GM19397 (cell line): ENCODE results near the gene CLDN20.
A peak's percentile ranks its signal among the peaks of the same experiment; 100 is the strongest.
"Not testable (repeated sequence)": the region's sequence is repeated elsewhere in the genome, so short reads cannot be mapped to it uniquely, and the experiment has no call there.

Experiments
- ATAC-seq: cut with Tn5 transposase; IDR thresholded peaks from one replicate; pipeline ENCODE4 v1.9.1; 2021; ENCODE audit warnings: mild to moderate bottlenecking, moderate library complexity; ENCODE audit not compliant: unreplicated experiment

The CLDN20 gene

DNA sequence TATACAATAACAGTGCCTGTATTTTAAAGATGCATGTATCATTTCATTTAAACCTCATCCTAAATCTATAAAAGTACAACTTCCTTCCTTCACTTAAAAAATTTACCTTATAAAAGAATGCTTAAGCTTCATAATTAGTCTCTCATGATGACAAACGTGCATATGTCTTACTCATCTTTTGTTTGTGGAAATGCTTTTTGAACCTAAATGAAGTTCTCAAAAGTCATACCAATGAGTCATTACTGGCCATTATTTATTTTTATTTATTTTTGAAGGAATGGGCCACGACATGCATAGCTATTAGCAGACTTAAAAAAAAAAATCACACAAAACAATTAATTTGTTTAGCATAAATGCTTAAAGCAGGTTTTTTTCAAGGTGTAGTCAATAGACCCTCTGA, 46.8 kb downstream of the CLDN20 start:
- no peak for ATAC-seq

DNA sequence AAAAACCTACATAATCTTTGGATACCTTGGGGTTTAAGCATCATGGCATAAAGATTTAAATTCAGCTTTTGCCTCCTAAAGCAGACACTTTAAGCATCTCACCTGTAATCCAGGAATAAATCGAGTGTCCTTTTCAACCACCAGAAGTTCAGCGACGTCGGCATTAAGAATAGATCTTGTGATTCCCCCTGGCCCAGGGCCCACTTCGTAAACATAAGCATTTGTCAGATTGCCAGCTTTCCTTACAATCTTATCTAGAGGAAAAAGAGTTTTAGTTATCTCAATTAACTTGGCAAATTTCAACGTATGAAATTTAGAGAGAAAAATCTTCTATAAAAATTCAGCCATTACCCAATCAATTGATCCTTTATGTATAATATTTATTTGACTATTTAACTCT, 47.3 kb downstream of the CLDN20 start:
- no peak for ATAC-seq

DNA sequence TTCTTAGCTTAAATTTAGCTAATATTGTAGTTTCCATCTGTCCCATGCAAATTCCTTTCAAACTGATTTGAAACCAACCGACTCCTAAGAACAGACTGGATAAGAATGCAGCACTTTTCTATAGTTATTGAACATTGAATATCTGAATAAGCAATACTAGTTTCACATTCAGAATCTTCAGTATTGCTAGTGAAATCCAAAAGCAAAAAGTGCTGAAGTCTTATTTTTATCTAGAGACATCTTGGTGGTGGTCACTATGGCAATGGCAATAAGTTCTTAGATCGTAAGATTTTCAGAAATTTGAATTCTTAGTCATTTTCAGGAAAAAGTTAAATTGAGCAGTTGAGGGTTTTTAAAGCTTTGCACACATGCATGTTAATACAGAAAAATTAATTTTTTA, 47.8 kb downstream of the CLDN20 start:
- ATAC-seq, result no peak

DNA sequence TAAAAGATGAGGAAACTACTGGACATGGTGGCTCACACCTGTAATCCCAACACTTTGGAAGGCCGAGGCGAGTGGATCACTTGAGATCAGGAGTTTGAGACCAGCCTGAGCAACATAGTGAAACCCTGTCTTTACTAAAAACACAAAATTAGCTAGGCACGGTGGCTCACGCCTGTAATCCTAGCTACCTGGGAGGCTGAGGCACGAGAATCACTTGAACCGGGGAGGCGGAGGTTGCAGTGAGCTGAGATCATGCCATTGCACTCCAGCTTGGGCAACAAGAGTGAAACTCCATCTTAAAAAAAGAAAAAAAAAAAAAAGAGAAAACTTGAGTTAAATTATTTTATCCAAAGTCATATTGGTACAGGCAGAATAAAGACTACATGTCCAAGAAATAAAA, 49.1 kb downstream of the CLDN20 start:
- ATAC-seq, result not testable (repeated sequence)

DNA sequence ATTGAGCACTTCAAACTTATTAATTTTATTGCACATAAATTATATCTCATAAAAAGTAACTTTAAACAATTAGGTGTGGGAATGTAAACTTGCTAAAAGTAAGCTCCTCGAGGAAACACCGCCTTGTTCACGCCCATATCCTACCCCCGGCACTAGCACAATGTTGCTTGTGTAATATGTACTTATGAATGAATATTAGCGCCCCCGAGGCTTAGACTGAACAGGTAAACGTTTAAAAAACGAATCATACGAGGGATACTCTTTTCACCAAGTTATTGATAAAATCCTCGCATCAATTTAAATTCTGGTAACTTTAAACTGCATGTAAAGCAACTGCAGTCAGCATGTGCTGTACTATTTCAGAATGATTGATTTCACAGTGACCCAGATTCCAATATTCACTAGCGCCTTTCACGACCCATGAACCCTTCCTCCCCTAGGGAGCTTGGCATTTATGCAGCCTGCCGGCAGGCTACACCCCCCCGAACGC, 49.8 kb downstream of the CLDN20 start:
- peak; percentile 14 for ATAC-seq

DNA sequence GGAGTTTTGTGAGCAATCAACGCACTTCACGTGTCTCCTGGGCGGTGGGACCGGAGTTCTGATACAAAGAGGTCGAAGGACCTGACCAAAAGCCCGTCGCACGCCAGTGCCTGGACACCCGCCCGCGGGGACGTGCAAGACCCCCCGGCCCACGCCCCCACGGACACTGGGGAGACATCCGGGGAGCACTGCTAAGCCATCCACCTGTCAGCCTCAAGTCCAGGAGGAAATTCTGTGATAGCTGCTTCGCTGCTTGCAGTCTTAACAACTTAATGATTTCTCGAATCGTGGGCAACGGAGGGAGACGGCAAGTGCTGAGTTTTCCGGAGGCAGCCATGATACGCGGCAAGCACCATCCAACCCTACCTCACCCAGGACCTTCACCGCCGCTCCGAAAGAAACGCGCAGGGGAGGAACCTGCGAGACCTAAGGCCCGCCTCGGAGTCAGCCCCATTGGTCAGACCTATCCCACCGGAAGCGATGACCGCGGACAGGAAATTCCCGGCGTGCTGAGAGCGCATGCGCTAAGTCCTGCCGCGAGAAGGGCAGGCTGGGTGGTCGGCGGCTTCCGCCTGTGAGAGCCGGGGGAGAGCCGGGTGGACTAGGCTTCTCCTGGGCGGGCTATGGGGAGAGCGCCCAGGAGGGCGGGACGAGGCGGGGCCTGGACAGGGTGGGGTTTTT, 50.4 kb downstream of the CLDN20 start, which contains the start of gene TFB1M:
Gene TFB1M, minus strand, starts transcription at position 393 of the 681 bp plus-strand sequence. Its CDS starts 56 bp downstream, at position 337.
- peak; percentile 97 for ATAC-seq

DNA sequence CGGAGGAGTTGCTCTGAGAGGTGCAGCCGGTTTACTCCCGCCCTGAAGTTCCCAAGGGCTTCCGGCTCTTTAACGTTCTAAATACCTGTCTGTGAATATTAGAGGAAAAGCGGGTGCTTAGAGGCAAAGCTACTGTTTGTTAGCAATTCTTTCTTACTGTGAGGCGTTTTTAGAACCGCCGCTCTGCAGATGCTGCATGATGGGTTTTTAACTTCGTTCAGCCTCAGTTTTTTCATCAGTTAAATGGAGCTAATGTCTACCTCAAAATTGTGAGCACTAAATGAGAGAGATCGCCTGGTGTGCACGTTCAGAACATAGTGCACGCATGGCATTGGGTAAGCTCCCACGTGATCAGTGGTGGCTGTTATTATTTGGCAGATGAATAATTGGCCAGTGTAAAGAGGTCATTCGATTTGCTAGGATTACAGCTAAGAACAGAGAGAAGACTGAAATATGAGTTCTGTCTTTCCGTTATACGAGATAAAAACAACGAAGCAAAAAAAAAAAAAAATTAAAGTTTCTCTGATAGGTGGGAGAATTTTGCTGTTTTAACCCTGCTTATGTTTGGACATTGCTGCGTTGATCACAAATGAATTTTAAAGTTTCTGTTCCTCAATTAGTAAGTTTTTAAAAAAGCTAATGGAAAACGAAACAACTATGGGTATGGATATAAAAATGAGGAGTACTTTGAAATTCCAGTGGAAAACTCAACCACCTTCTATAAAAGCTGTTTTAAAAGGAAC, 51.1 kb downstream of the CLDN20 start:
- ATAC-seq, result peak; percentile 45

DNA sequence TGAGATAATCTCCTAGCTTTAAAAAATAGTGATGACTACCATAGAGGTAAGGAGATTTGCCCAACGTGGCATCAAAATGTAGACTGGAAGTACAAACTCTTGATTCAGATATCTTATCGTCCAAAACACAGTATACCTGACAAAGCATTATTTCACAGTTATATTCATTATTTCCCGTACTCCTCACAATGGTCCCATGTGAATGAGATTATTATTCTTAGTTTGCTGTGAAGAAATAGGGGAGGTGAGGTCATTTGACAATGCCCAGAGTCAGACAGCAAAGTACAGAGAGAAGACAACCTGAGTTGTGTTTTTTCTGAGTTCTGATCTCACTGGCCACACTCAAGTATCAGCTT, 51.7 kb downstream of the CLDN20 start:
- ATAC-seq, result no peak

DNA sequence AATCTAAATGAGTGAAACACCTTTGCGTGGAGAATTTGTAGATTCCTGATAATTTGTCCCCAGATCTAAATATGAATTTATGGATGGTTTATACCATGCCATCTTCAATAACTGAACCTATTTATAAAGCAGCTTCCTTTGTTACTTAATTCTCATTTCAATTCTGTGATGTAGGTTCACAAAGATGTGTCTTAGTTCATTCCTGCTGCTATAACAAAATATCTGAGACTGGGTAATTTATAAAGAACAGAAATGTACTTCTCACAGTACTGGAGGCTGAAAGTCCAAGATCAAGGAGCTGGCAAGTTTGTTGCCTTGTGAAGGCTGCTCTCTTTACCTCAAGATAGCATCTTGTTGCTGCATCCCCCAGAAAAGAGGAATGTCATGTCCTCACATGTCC, 52.6 kb downstream of the CLDN20 start:
- ATAC-seq, result no peak

DNA sequence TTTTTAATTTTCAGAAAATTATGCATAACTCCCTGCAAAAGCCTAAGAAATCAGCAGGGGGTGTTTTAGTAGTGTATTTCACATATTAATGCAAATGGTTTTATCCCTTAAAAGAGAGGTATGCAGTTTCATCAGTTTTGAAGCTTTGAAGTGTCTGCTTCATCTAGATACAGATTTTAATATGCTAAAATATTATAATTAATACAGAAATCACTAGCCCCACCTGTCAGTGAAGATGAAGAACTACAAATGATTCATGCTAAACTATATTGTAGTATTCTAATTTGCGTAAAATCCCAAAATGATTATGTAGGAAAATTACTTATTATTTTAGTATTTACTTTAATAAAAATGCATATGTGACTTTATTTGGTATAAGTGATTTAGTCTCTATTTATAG, 53.4 kb downstream of the CLDN20 start:
- no peak for ATAC-seq

DNA sequence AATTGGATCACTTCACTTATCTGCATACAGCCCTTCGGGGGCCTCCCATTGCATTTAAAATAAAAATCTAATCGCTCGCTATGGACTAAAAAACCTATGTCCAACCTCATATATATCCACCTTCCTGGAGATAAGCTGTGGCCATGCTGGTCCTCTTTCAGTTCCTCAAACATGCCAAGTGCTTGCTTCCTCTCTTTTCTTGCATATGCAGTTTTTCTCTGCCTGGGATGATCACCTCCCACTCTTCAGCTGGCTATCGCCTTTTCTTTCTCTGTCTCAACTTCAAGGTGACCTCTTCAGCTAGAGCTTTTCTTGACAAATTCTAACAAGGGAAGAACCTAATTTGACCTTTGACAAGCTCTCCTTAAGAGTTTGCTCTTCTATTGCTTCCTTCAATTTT, 56.1 kb downstream of the CLDN20 start:
- ATAC-seq, result no peak

DNA sequence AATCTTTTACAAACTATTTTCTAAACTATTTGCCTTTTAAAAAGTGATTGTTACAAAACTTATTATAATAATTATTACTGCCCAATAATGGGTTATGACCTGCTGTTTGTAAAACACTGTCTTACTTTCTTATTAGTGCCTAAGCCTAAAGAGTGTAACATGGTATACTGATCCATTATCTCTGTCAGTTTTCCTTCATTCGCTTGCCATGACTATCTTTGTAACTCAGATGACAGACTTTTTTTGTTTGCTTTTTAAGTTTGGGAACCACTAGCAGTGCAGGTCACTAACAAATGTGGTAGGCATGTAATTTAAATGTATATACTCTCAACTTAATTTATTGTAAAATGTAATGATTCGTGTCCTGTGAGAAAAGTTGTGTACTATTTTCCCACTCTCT, 60.4 kb downstream of the CLDN20 start:
- no peak for ATAC-seq

DNA sequence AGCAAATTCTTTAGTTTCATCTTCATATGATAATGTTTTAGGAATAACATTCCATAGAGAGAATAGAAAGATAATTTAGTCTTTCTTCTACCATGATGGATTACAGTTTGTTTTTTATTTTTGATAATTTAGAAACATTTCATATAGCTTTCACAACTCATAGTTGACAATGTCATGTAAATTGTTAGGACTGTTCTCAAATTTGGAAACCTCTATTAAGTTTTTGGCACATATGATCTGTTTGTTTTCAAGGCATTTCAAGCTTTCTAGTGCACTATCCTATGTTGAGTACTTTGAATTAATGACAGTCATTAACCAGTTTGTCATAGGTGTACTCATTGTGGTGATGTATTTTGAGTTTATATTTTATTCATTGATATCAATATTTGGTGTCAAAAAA, 61.2 kb downstream of the CLDN20 start:
- ATAC-seq, result no peak

DNA sequence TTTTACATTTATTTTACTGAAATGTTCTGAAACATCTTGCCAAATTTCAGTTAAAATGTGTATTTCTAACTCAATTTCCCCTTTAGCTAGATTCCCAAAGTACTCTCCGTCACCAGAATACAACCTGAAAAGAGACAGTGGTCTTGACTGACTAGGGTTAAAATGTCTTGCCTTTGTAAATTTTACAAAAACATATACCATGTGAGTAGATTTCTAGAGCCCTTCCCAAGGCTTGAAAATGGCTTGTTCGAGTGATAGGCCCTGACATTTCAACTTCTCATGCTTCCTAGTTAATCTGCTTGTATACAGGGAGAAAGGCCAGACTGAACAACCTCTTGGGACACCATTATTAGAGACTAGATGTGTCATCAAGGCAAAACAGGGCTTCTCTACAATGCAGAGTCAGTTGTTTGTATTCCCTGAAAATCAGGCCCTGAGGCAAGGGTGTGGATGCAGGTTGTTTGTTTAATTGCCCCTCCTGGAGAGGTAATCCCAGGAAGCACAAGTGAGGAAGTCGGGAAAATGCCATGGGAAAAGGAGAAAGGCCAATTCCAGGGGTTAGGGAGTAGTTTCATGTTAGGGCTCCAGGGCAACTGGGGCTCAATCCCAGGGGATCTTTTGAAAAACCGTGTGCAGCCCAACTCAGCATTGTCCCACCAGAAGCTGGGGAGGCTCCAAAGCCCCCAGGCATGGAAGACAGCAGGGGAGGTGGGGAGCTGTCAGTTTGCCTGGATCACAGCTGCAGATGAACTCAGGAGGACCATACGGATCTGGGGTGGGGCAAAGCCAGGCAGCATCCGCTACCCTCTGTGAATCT, 62.1 kb downstream of the CLDN20 start:
- ATAC-seq, result no peak
